CD14-positive monocyte (primary cell): Measurements from ENCODE around the gene SEC61G. TPM values are rescaled to one million over a fixed set of nuclear protein-coding genes. Genes with fewer than 3 reads are reported as not detected.

Source experiments
- DNase-seq, 3 donors: peaks; one replicate each; pipeline ENCODE4 v3.0.0-alpha.2; 2011 to 2022
- H2AFZ ChIP-seq: 2 replicates; pipeline ENCODE4 v1.6.0; 2012; ENCODE audit warnings: mild to moderate bottlenecking, low read depth, low read length, inconsistent platforms; ENCODE audit not compliant: insufficient read depth, poor library complexity, severe bottlenecking
- H3K27ac ChIP-seq, 2 donors: 1 replicate in 1 of 2; 2 replicates in 1 of 2; pipeline ENCODE4 v1.5.1; 2012 to 2013; ENCODE audit warnings: low read length in 2 of 2, control low read depth in 1 of 2, inconsistent platforms in 1 of 2, low read depth in 1 of 2, mild to moderate bottlenecking in 1 of 2
- H3K27me3 ChIP-seq, 2 donors: one replicate each; pipeline versions ENCODE4 v1.6.0 to v1.6.1; 2011 to 2013; ENCODE audit warnings: low read length in 2 of 2; ENCODE audit not compliant: control insufficient read depth in 2 of 2, insufficient read depth in 2 of 2
- H3K36me3 ChIP-seq, 2 donors: replicated peaks in 1 of 2; 1 replicate in 1 of 2; 2 replicates in 1 of 2; pipeline versions ENCODE4 v1.5.1 to v1.6.1; 2012 to 2013; ENCODE audit warnings: low read length in 2 of 2, control low read depth in 1 of 2, inconsistent platforms in 1 of 2, mild to moderate bottlenecking in 1 of 2; ENCODE audit not compliant: insufficient read depth in 2 of 2, control insufficient read depth in 1 of 2
- H3K4me1 ChIP-seq, 2 donors: 1 replicate in 1 of 2; 2 replicates in 1 of 2; pipeline versions ENCODE4 v1.5.1 to v1.6.1; 2012 to 2013; ENCODE audit warnings: low read length in 2 of 2, control low read depth in 1 of 2, inconsistent platforms in 1 of 2, mild to moderate bottlenecking in 1 of 2, moderate library complexity in 1 of 2; ENCODE audit not compliant: insufficient read depth in 2 of 2, control insufficient read depth in 1 of 2
- H3K4me2 ChIP-seq: replicated peaks from 2 replicates; pipeline ENCODE3; 2012; ENCODE audit warnings: low read length, moderate library complexity, mild to moderate bottlenecking; ENCODE audit not compliant: poor library complexity, severe bottlenecking; ENCODE audit errors: extremely low read depth
- H3K4me3 ChIP-seq, 3 experiments: fragments of 200-600 bp in 1 of 3; sonication (generic) in 1 of 3; replicated peaks in 1 of 3; 1 replicate in 2 of 3; 2 replicates in 1 of 3; pipeline ENCODE4 v1.5.1; 2011 to 2013; ENCODE audit warnings: low read length in 3 of 3, mild to moderate bottlenecking in 3 of 3, control low read depth in 2 of 3, low read depth in 2 of 3, inconsistent platforms in 1 of 3, moderate library complexity in 1 of 3
- H3K79me2 ChIP-seq: 2 replicates; pipeline ENCODE4 v1.6.0; 2012; ENCODE audit warnings: mild to moderate bottlenecking, control low read depth, inconsistent platforms, low read length, moderate library complexity; ENCODE audit not compliant: insufficient read depth
- H3K9ac ChIP-seq: 2 replicates; pipeline ENCODE4 v1.6.0; 2017; ENCODE audit warnings: low read length, mild to moderate bottlenecking; ENCODE audit not compliant: insufficient read depth, poor library complexity, severe bottlenecking
- H3K9me3 ChIP-seq, 2 donors: replicated peaks in 1 of 2; 1 replicate in 1 of 2; 2 replicates in 1 of 2; pipeline versions ENCODE4 v1.5.1 to v1.6.1; 2012 to 2013; ENCODE audit warnings: low read length in 2 of 2, control low read depth in 1 of 2; ENCODE audit not compliant: control insufficient read depth in 1 of 2, insufficient read depth in 1 of 2
- H4K20me1 ChIP-seq: 2 replicates; pipeline ENCODE4 v1.6.0; 2012; ENCODE audit warnings: mild to moderate bottlenecking, low read length, control low read depth, moderate library complexity; ENCODE audit not compliant: insufficient read depth
- H3K27ac Mint-ChIP-seq, 7 donors: one replicate each; pipeline ENCODE4 v1.8.0; 2020; ENCODE audit warnings: mild to moderate bottlenecking in 7 of 7, mixed read lengths in 7 of 7, moderate library complexity in 6 of 7, inconsistent platforms in 2 of 7
- H3K27me3 Mint-ChIP-seq, 3 donors: one replicate each; pipeline ENCODE4 v1.8.0; 2021 to 2022; ENCODE audit warnings: low read depth in 3 of 3, mild to moderate bottlenecking in 3 of 3, mixed read lengths in 3 of 3, moderate library complexity in 3 of 3, inconsistent platforms in 1 of 3
- H3K36me3 Mint-ChIP-seq, 2 donors: one replicate each; pipeline ENCODE4 v1.8.0; 2020; ENCODE audit warnings: mixed read lengths in 2 of 2, inconsistent platforms in 1 of 2, mild to moderate bottlenecking in 1 of 2
- H3K4me1 Mint-ChIP-seq: one replicate; pipeline ENCODE4 v1.8.0; 2020; ENCODE audit warnings: mild to moderate bottlenecking, mixed read lengths
- H3K4me3 Mint-ChIP-seq, 2 donors: one replicate each; pipeline ENCODE4 v1.8.0; 2020; ENCODE audit warnings: mild to moderate bottlenecking in 2 of 2, mixed read lengths in 2 of 2, moderate library complexity in 1 of 2
- H3K9me3 Mint-ChIP-seq, 7 donors: one replicate each; pipeline ENCODE4 v1.8.0; 2020 to 2022; ENCODE audit warnings: mixed read lengths in 7 of 7, mild to moderate bottlenecking in 6 of 7, moderate library complexity in 6 of 7, inconsistent platforms in 2 of 7
- WGBS: methylation state at CpG from one replicate; pipeline ENCODE4 v1.1.5; 2013; ENCODE audit warnings: missing lambda C conversion rate; ENCODE audit not compliant: insufficient coverage; 5-methylcytosine and 5-hydroxymethylcytosine counted together
- intact Hi-C, 2 donors: fragments of 100-400 bp; cut with micrococcal nuclease; formaldehyde crosslinking; loops; one replicate each; pipeline versions ENCODE4 v1.15.0 to v1.15.1; 2023
- polyA plus RNA-seq, 3 donors: library from polyadenylated mRNA; depleted of rRNA in 1 of 3; unstranded in 2 of 3; stranded (reverse) in 1 of 3; fragments of 300-500 nt in 2 of 3; fragments of >200 nt in 1 of 3; fragmentation: Illumina TruSeq in 2 of 3; gene quantifications; 1 replicate in 2 of 3; 2 replicates in 1 of 3; pipeline ENCODE4 v1.2.3, GENCODE V29; 2012 to 2021
- TF ChIP-seq, protein P1 (sequence below): fragments of 200-600 bp; IDR thresholded peaks from one replicate; pipeline ENCODE4 v1.8.0; 2022; ENCODE audit warnings: antibody characterized with exemption, mild to moderate bottlenecking

The SEC61G gene
- polyA plus RNA-seq, 3 donors, result 200 to 221 (median 213) TPM

DNA sequence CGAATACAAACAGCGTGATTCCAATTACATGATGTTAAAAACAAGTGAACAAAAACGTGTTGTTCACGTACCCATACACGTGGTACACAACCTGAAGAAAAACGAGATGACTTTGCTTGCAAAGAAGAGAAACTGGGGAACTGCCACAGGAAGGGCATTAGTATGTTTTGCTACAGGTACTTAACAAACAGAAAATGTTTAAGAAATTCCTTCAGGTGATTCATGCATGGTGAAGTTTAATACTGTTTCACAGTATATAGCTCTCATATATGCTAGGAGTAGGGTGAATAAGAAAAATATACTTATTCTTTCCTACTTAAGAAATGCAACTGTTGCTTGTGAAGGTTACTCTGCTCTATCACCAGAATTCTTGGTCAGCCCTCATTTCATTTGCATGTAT lies 9.8 kb downstream of the SEC61G start:
- Mint-ChIP-seq H3K4me1 (no peaks in the 10 kb centered on the region), H3K27ac (no peak overlapping the region)

DNA sequence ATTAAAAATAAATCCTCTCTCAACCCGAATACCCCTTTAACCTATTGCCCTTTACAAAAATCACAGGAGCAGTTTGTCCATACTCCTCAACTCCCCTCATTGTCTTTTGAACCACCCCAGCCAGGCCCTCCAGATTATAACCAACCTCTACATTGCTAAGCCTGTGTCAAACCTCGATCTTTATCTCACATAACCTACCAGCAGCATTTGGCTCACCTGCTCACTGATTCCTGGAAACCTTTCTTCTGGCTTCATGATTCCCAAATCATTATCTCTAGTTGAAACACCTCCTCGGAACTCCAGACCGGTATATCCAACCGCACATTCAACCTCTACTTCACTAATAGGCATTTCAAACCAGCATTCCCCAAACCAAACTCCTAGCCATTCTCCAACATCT lies 11.8 kb downstream of the SEC61G start:
- intact Hi-C loops, result no loop called here
- H3K36me3 ChIP-seq, result peaks cover 37 to 45% of the 10 kb centered on the region in 2 donors
- H3K4me3 ChIP-seq, result no peak overlapping the region
- Mint-ChIP-seq H3K9me3 (no peaks in the 10 kb centered on the region), H3K36me3 (peaks cover 38 to 52% of the 10 kb centered on the region in 2 donors), H3K4me1 (no peaks in the 10 kb centered on the region), H3K27me3 (peaks cover 0 to 2% (median 0%) of the 10 kb centered on the region in 3 donors), H3K4me3 (no peak overlapping the region), H3K27ac (peak overlapping the region in 1 of 7 donors; percentile 1)
- H3K9me3 ChIP-seq, result no peaks in the 10 kb centered on the region
- WGBS, result 100% methylated on average over 2 of the region's 5 CpGs
- TF ChIP-seq, protein P1, sequence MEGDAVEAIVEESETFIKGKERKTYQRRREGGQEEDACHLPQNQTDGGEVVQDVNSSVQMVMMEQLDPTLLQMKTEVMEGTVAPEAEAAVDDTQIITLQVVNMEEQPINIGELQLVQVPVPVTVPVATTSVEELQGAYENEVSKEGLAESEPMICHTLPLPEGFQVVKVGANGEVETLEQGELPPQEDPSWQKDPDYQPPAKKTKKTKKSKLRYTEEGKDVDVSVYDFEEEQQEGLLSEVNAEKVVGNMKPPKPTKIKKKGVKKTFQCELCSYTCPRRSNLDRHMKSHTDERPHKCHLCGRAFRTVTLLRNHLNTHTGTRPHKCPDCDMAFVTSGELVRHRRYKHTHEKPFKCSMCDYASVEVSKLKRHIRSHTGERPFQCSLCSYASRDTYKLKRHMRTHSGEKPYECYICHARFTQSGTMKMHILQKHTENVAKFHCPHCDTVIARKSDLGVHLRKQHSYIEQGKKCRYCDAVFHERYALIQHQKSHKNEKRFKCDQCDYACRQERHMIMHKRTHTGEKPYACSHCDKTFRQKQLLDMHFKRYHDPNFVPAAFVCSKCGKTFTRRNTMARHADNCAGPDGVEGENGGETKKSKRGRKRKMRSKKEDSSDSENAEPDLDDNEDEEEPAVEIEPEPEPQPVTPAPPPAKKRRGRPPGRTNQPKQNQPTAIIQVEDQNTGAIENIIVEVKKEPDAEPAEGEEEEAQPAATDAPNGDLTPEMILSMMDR, result no peak
- no peaks in the 10 kb centered on the region for H3K4me1 ChIP-seq
- no peak overlapping the region for H3K4me2 ChIP-seq
- H3K9ac ChIP-seq, result no peak overlapping the region
- no peaks in the 10 kb centered on the region for H3K79me2 ChIP-seq
- no peak for DNase-seq
- H2AFZ ChIP-seq, result no peak overlapping the region
- no peak overlapping the region for H3K27ac ChIP-seq
- no peaks in the 10 kb centered on the region for H4K20me1 ChIP-seq
- no peaks in the 10 kb centered on the region for H3K27me3 ChIP-seq

More for the DNA sequence above, 9.8 kb downstream of the SEC61G start:
- peaks cover 52 to 63% of the 10 kb centered on the region in 2 donors for H3K36me3 ChIP-seq
- Mint-ChIP-seq H3K4me3 (no peak overlapping the region), H3K36me3 (peaks cover 52 to 69% of the 10 kb centered on the region in 2 donors), H3K9me3 (no peaks in the 10 kb centered on the region), H3K27me3 (peaks cover 0 to 2% (median 0%) of the 10 kb centered on the region in 3 donors)
- TF ChIP-seq, protein P1, result no peak
- no peak overlapping the region for H3K4me2 ChIP-seq
- 96% methylated on average over 6 of the region's 6 CpGs for WGBS
- intact Hi-C loops, result no loop called here
- no peak overlapping the region for H3K4me3 ChIP-seq
- no peaks in the 10 kb centered on the region for H3K79me2 ChIP-seq
- no peaks in the 10 kb centered on the region for H3K27me3 ChIP-seq
- H3K27ac ChIP-seq, result no peak overlapping the region
- H3K9ac ChIP-seq, result no peak overlapping the region
- H3K9me3 ChIP-seq, result no peaks in the 10 kb centered on the region
- no peak overlapping the region for H2AFZ ChIP-seq
- DNase-seq, result no peak
- H3K4me1 ChIP-seq, result no peaks in the 10 kb centered on the region
- H4K20me1 ChIP-seq, result no peaks in the 10 kb centered on the region
